ENCODE measurements around the gene CANT1. TPM values are rescaled to one million over a fixed set of nuclear protein-coding genes. Genes with fewer than 3 reads are reported as not detected.

CANT1 gene
- total and polyA plus RNA-seq, 9 of the 15 experiments (the other 6 are each of a cell fraction or from before 2014, with no cell fraction given): 2.7 to 66.4 (median 22.5) TPM

- TF ChIP-seq NR2C1 (IDR thresholded peaks at IDR 0.05) (no peak), NR2C1 (tag; IDR thresholded peaks at IDR 0.05) (peak; percentile 96), NR2F6 (CRISPR knock-in tag; IDR thresholded peaks at IDR 0.05) (0 out of 2 replicates have a peak, but pooled peaks have one; percentile 64), FOXK2 (conservative IDR thresholded peaks at IDR 0.05 in 1 of 2, IDR thresholded peaks at IDR 0.05 in 1 of 2; ENCODE audit: low read depth in 2 of 2) (peak; percentile 36 to 62; a peak in 2 of 4 replicates), MTF1 (CRISPR knock-in tag; IDR thresholded peaks at IDR 0.05; ENCODE audit: borderline replicate concordance) (peak; percentile 81; the same call in 1 of the 2 replicates), SMAD3 (CRISPR knock-in tag; conservative IDR thresholded peaks at IDR 0.05) (peak; percentile 99), ZNF668 (CRISPR knock-in tag; IDR thresholded peaks at IDR 0.05) (peak; percentile 98), RHOXF2B (CRISPR knock-in tag; conservative IDR thresholded peaks at IDR 0.05) (peak; percentile 97), PHF8 (IDR thresholded peaks at IDR 0.05; ENCODE audit: borderline replicate concordance, low read length) (no peak), FIP1L1 (IDR thresholded peaks at IDR 0.05; ENCODE audit: low read depth, low read length, poor library complexity, severe bottlenecking) (no peak), ELF4 (CRISPR knock-in tag; IDR thresholded peaks at IDR 0.05) (no peak), ZNF584 (CRISPR knock-in tag; IDR thresholded peaks at IDR 0.05; ENCODE audit: low read depth) (peak; percentile 100), STAT5B (CRISPR knock-in tag; IDR thresholded peaks at IDR 0.05) (peak; percentile 89), C11orf30 (IDR thresholded peaks at IDR 0.05; ENCODE audit: low read depth) (no peak), RNF2 (IDR thresholded peaks at IDR 0.05) (no peak), E2F3 (CRISPR knock-in tag; IDR thresholded peaks at IDR 0.05) (peak; percentile 93), ZNF766 (CRISPR knock-in tag; conservative IDR thresholded peaks at IDR 0.05) (peak; percentile 99), TARDBP (IDR thresholded peaks at IDR 0.05) (no peak), ETV1 (tag; conservative IDR thresholded peaks at IDR 0.05; ENCODE audit: low read depth) (peak; percentile 95), CXXC5 (CRISPR knock-in tag; IDR thresholded peaks at IDR 0.05) (peak; percentile 99), ZNF263 (CRISPR knock-in tag; IDR thresholded peaks at IDR 0.05; ENCODE audit: borderline replicate concordance) (no peak), MBD2 (IDR thresholded peaks at IDR 0.05; ENCODE audit: borderline replicate concordance, low read depth) (no peak), TEAD2 (tag; IDR thresholded peaks at IDR 0.05) (peak; percentile 85), ZNF175 (CRISPR knock-in tag; IDR thresholded peaks at IDR 0.05; ENCODE audit: low read depth) (peak; percentile 100), ZC3H11A (IDR thresholded peaks at IDR 0.05; ENCODE audit: low read depth, low read length) (no peak), ADNP (tag; IDR thresholded peaks at IDR 0.05) (no peak), PPARD (CRISPR knock-in tag; IDR thresholded peaks at IDR 0.05) (peak; percentile 86)
- TF ChIP-seq, protein P1, sequence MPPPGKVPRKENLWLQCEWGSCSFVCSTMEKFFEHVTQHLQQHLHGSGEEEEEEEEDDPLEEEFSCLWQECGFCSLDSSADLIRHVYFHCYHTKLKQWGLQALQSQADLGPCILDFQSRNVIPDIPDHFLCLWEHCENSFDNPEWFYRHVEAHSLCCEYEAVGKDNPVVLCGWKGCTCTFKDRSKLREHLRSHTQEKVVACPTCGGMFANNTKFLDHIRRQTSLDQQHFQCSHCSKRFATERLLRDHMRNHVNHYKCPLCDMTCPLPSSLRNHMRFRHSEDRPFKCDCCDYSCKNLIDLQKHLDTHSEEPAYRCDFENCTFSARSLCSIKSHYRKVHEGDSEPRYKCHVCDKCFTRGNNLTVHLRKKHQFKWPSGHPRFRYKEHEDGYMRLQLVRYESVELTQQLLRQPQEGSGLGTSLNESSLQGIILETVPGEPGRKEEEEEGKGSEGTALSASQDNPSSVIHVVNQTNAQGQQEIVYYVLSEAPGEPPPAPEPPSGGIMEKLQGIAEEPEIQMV (tag; conservative IDR thresholded peaks at IDR 0.05; ENCODE audit: low read depth): peak; percentile 88
- TF ChIP-seq, protein P2, sequence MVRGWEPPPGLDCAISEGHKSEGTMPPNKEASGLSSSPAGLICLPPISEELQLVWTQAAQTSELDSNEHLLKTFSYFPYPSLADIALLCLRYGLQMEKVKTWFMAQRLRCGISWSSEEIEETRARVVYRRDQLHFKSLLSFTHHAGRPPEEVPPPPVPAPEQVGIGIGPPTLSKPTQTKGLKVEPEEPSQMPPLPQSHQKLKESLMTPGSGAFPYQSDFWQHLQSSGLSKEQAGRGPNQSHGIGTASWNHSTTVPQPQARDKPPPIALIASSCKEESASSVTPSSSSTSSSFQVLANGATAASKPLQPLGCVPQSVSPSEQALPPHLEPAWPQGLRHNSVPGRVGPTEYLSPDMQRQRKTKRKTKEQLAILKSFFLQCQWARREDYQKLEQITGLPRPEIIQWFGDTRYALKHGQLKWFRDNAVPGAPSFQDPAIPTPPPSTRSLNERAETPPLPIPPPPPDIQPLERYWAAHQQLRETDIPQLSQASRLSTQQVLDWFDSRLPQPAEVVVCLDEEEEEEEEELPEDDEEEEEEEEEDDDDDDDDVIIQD (CRISPR knock-in tag; IDR thresholded peaks at IDR 0.05): peak; percentile 88; the same call in 1 of the 2 replicates
These were observed 2.0 kb upstream of the CANT1 start (continued) for GRCh38 chr17:79011451-79012147.
